GM08714 (cell line): ENCODE data around the gene PDZRN3.

ENCODE experiments used
- H3K4me3 ChIP-seq: fragments of 200-500 bp; sonication (Bioruptor generic); 2 replicates; pipeline ENCODE4 v1.5.1; 2014; ENCODE audit warnings: mild to moderate bottlenecking, low read length, inconsistent platforms
- ZNF274 ChIP-seq: IDR thresholded peaks from 2 replicates; pipeline ENCODE4 v1.6.1; 2012; ENCODE audit warnings: mild to moderate bottlenecking, low read depth, low read length

The PDZRN3 gene

GRCh38 chr3:73422571-73422970 is 202.2 kb downstream of the PDZRN3 start:
- TF ChIP-seq ZNF274: no peak

GRCh38 chr3:73419942-73420341 is 204.8 kb downstream of the PDZRN3 start:
- H3K4me3 ChIP-seq: no peak overlapping the region
- TF ChIP-seq ZNF274: no peak

More at GRCh38 chr3:73422571-73422970, 202.2 kb downstream of the PDZRN3 start:
- H3K4me3 ChIP-seq: no peak overlapping the region

GRCh38 chr3:73419179-73419803 is 205.4 kb downstream of the PDZRN3 start:
- TF ChIP-seq ZNF274: no peak

GRCh38 chr3:73418681-73419080 is 206.1 kb downstream of the PDZRN3 start:
- no peak for TF ChIP-seq ZNF274
- no peak overlapping the region for H3K4me3 ChIP-seq

More at GRCh38 chr3:73419179-73419803, 205.4 kb downstream of the PDZRN3 start:
- H3K4me3 ChIP-seq: no peak overlapping the region

- no peak for TF ChIP-seq ZNF274
Observed at GRCh38 chr3:73415118-73415517, 209.6 kb downstream of the PDZRN3 start.

GRCh38 chr3:73413619-73414018 is 211.1 kb downstream of the PDZRN3 start:
- TF ChIP-seq ZNF274: no peak
- no peak overlapping the region for H3K4me3 ChIP-seq

More at GRCh38 chr3:73415118-73415517, 209.6 kb downstream of the PDZRN3 start:
- no peak overlapping the region for H3K4me3 ChIP-seq

GRCh38 chr3:73411993-73412392 is 212.7 kb downstream of the PDZRN3 start:
- H3K4me3 ChIP-seq: no peak overlapping the region
- no peak for TF ChIP-seq ZNF274

GRCh38 chr3:73411545-73411944 is 213.2 kb downstream of the PDZRN3 start:
- TF ChIP-seq ZNF274: no peak
- H3K4me3 ChIP-seq: no peak overlapping the region

- no peak overlapping the region for H3K4me3 ChIP-seq
- TF ChIP-seq ZNF274: no peak
Observed at GRCh38 chr3:73409138-73409763, 215.5 kb downstream of the PDZRN3 start.

- H3K4me3 ChIP-seq: no peak overlapping the region
- TF ChIP-seq ZNF274: no peak
Observed at GRCh38 chr3:73408634-73409033, 216.1 kb downstream of the PDZRN3 start.

GRCh38 chr3:73407577-73407976 is 217.2 kb downstream of the PDZRN3 start:
- H3K4me3 ChIP-seq: no peak overlapping the region
- TF ChIP-seq ZNF274: no peak

- H3K4me3 ChIP-seq: no peak overlapping the region
- no peak for TF ChIP-seq ZNF274
Observed at GRCh38 chr3:73405853-73406252, 218.9 kb downstream of the PDZRN3 start.

- TF ChIP-seq ZNF274: no peak
- H3K4me3 ChIP-seq: no peak overlapping the region
Observed at GRCh38 chr3:73405000-73405399, 219.7 kb downstream of the PDZRN3 start.

GRCh38 chr3:73404435-73404834 is 220.3 kb downstream of the PDZRN3 start:
- no peak for TF ChIP-seq ZNF274
- H3K4me3 ChIP-seq: no peak overlapping the region

GRCh38 chr3:73403444-73403843 is 221.3 kb downstream of the PDZRN3 start:
- no peak overlapping the region for H3K4me3 ChIP-seq
- no peak for TF ChIP-seq ZNF274

GRCh38 chr3:73401616-73402279 is 223.0 kb downstream of the PDZRN3 start:
- H3K4me3 ChIP-seq: no peak overlapping the region
- no peak for TF ChIP-seq ZNF274
